A673 (cell line): ENCODE data around the gene CSPG4. TPM values are rescaled to one million over a fixed set of nuclear protein-coding genes. Genes with fewer than 3 reads are reported as not detected.

Experiments
- BruUV-seq: library from RNA; stranded (reverse); fragments of 400-500 nt; replicated peaks from 2 replicates; lab custom pipeline; 2021; lab: Mats Ljungman, UMichigan
- CTCF ChIA-PET: fragments of 300-600 bp; sonication (Branson Sonifier 250); formaldehyde crosslinking; loops from one replicate; lab custom pipeline; 2022; ENCODE audit warnings: antibody characterized with exemption; lab: Charles Lee
- POLR2A ChIA-PET: fragments of 300-600 bp; sonication (Branson Sonifier 250); formaldehyde crosslinking; loops from one replicate; lab custom pipeline; 2022; ENCODE audit warnings: antibody characterized with exemption; ENCODE audit not compliant: low non-redundant PET; lab: Charles Lee
- DNase-seq: peaks from one replicate; pipeline ENCODE4 v3.0.0-alpha.2; 2015; ENCODE audit warnings: low spot score
- H3K27ac ChIP-seq: fragments of 200-600 bp; sonication (generic); 2 replicates; pipeline ENCODE4 v1.5.1; 2016; ENCODE audit warnings: mixed run types, low read depth, mild to moderate bottlenecking, mixed read lengths, antibody characterized with exemption, low read length; ENCODE audit not compliant: poor library complexity, severe bottlenecking
- H3K27me3 ChIP-seq: fragments of 200-600 bp; sonication (generic); replicated peaks from 2 replicates; pipeline ENCODE4 v1.6.1; 2017; ENCODE audit warnings: mixed run types, low read depth, mild to moderate bottlenecking, mixed read lengths, antibody characterized with exemption, low read length; ENCODE audit not compliant: insufficient read depth, poor library complexity
- H3K36me3 ChIP-seq: fragments of 200-600 bp; sonication (generic); 2 replicates; pipeline ENCODE4 v1.6.1; 2016; ENCODE audit warnings: mixed run types, mild to moderate bottlenecking, mixed read lengths, antibody characterized with exemption, low read length; ENCODE audit not compliant: insufficient read depth, poor library complexity, severe bottlenecking
- H3K4me1 ChIP-seq: fragments of 200-600 bp; sonication (generic); 2 replicates; pipeline ENCODE4 v1.6.1; 2017; ENCODE audit warnings: mixed run types, mild to moderate bottlenecking, mixed read lengths, antibody characterized with exemption, low read length; ENCODE audit not compliant: insufficient read depth, poor library complexity, severe bottlenecking
- H3K4me3 ChIP-seq: fragments of 200-600 bp; sonication (generic); 2 replicates; pipeline ENCODE4 v1.5.1; 2016; ENCODE audit warnings: low read depth, mixed run types, mild to moderate bottlenecking, mixed read lengths, low read length; ENCODE audit not compliant: poor library complexity, severe bottlenecking
- H3K9me3 ChIP-seq: fragments of 200-600 bp; sonication (generic); 2 replicates; pipeline ENCODE4 v1.6.1; 2016; ENCODE audit warnings: mixed run types, low read depth, mild to moderate bottlenecking, mixed read lengths, antibody characterized with exemption, low read length; ENCODE audit not compliant: poor library complexity, severe bottlenecking
- EZH2 ChIP-seq: fragments of 200-600 bp; sonication (generic); IDR thresholded peaks from 2 replicates; pipeline ENCODE4 v1.6.1; 2017; ENCODE audit warnings: borderline replicate concordance, low read depth, mild to moderate bottlenecking, mixed read lengths, antibody characterized with exemption, low read length; ENCODE audit not compliant: poor library complexity, severe bottlenecking
- intact Hi-C: fragments of 100-400 bp; cut with micrococcal nuclease; formaldehyde crosslinking; loops from one replicate; pipeline ENCODE4 v1.10.0; 2022; ENCODE audit not compliant: unreplicated experiment
- total RNA-seq: library from RNA; stranded (reverse); gene quantifications from 2 replicates; pipeline ENCODE4 v1.2.3, GENCODE V29; 2021
- TF ChIP-seq, protein P1 (sequence below): fragments of 300-800, 200-600 bp; sonication (generic); conservative IDR thresholded peaks from 2 replicates; pipeline ENCODE4 v1.5.1; 2017; ENCODE audit warnings: low read depth, mild to moderate bottlenecking, antibody characterized with exemption, low read length, moderate library complexity, mixed read lengths

Gene CSPG4
- total RNA-seq, 1 experiment from 2014 or later, result 0.11 TPM

GRCh38 chr15:75673426-75674235, 39.0 kb downstream of the CSPG4 start:
- H3K36me3 ChIP-seq, result no peaks in the 10 kb centered on the region
- intact Hi-C loops, result no loop called here
- no peak for DNase-seq
- no peaks in the 10 kb centered on the region for H3K27me3 ChIP-seq
- H3K4me3 ChIP-seq, result no peak overlapping the region
- TF ChIP-seq, protein P1, sequence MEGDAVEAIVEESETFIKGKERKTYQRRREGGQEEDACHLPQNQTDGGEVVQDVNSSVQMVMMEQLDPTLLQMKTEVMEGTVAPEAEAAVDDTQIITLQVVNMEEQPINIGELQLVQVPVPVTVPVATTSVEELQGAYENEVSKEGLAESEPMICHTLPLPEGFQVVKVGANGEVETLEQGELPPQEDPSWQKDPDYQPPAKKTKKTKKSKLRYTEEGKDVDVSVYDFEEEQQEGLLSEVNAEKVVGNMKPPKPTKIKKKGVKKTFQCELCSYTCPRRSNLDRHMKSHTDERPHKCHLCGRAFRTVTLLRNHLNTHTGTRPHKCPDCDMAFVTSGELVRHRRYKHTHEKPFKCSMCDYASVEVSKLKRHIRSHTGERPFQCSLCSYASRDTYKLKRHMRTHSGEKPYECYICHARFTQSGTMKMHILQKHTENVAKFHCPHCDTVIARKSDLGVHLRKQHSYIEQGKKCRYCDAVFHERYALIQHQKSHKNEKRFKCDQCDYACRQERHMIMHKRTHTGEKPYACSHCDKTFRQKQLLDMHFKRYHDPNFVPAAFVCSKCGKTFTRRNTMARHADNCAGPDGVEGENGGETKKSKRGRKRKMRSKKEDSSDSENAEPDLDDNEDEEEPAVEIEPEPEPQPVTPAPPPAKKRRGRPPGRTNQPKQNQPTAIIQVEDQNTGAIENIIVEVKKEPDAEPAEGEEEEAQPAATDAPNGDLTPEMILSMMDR, result no peak
- TF ChIP-seq EZH2, result no peak
- H3K27ac ChIP-seq, result no peak overlapping the region
- ChIA-PET CTCF (no interaction called here), POLR2A (no interaction called here)
- peaks cover 9% of the 10 kb centered on the region for H3K4me1 ChIP-seq
- H3K9me3 ChIP-seq, result no peaks in the 10 kb centered on the region
- BruUV-seq, result no TSS peak

GRCh38 chr15:75672646-75673425, 39.8 kb downstream of the CSPG4 start:
- no peaks in the 10 kb centered on the region for H3K36me3 ChIP-seq
- CTCF ChIA-PET, result no interaction called here
- intact Hi-C loops, result no loop called here
- H3K27me3 ChIP-seq, result no peaks in the 10 kb centered on the region
- H3K9me3 ChIP-seq, result no peaks in the 10 kb centered on the region
- no peak for DNase-seq
- H3K4me3 ChIP-seq, result no peak overlapping the region
- H3K27ac ChIP-seq, result no peak overlapping the region
- no TSS peak for BruUV-seq
- TF ChIP-seq EZH2, result no peak
- TF ChIP-seq, protein P1, result no peak
- POLR2A ChIA-PET, result interaction anchor here (0.6 kb wide), 1 partner anchor 18 kb away, joined by 3 read pairs; no protein-coding TSS in a partner anchor
- H3K4me1 ChIP-seq, result peaks cover 9% of the 10 kb centered on the region

DNA sequence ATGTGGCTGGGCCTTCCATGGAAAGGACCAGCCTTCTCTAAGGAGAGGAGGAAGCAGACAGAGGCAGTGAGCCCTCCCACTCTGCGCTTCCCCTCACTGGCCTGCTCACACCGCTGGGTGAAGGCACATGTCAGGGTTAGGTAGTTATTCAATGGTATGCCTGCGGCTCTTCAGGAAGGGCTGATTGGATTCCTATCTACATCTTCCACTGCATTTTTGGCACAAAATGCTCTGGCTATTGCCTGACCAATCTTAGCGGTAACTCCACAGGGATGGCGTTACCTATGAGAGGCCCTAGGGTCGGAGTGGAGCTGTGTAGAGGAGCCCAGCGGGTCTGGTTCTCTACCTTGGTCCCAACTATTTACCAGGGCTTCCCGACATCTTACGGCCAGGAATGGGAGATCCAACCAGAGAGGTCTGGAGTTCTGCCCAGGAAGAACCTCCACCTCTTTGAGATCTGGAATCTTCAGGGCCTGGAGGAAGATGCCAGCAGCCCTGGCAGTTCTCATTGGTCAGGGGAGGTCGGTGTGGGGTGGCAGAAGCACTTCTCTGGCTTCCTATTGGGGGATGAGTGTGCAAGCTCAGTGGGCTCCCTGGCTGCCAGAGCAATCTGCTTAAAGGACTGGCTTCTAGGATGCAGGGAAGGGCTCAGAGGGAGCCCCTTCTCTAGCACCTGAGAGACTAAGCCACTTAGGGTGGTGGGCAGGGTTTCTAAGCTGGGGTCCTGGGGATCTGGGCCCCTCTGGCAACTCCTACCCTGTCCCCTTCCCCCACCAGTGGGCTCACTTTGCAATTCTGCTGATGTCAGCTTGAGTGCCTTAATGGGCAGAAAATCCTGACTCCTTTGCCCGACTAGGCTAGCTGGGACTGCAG, 40.7 kb downstream of the CSPG4 start:
- no peaks in the 10 kb centered on the region for H3K9me3 ChIP-seq
- H3K27ac ChIP-seq, result no peak overlapping the region
- H3K36me3 ChIP-seq, result no peaks in the 10 kb centered on the region
- POLR2A ChIA-PET, result no interaction called here
- H3K4me1 ChIP-seq, result peaks cover 10% of the 10 kb centered on the region
- TF ChIP-seq, protein P1, result no peak
- no peak for TF ChIP-seq EZH2
- CTCF ChIA-PET, result no interaction called here
- no peaks in the 10 kb centered on the region for H3K27me3 ChIP-seq
- no peak overlapping the region for H3K4me3 ChIP-seq
- intact Hi-C loops, result no loop called here
- DNase-seq, result no peak
- BruUV-seq, result no TSS peak
